Endothelial cell of umbilical vein (primary cell): ENCODE results near the gene DNMT3L. TPM values are rescaled to one million over a fixed set of nuclear protein-coding genes. Genes with fewer than 3 reads are reported as not detected.
A peak's percentile ranks its signal among the peaks of the same experiment; 100 is the strongest.

ENCODE experiments used
- Bru-seq: library from RNA; stranded (reverse); fragments of 400-500 nt; gene quantifications from one replicate; lab custom pipeline; 2021; lab: Mats Ljungman, UMichigan
- BruChase-seq, 2 experiments: library from RNA; stranded (reverse); fragments of 400-500 nt; gene quantifications; one replicate each; lab custom pipeline; 2021; lab: Mats Ljungman, UMichigan
- BruUV-seq: library from RNA; stranded (reverse); fragments of 400-500 nt; replicated peaks from 2 replicates; lab custom pipeline; 2021; lab: Mats Ljungman, UMichigan
- CTCF ChIA-PET: fragments of 300-600, 350-600 bp; sonication (Branson Sonifier 250); formaldehyde crosslinking; loops from one replicate; lab custom pipeline; 2021; ENCODE audit warnings: antibody characterized with exemption, inconsistent platforms; lab: Charles Lee
- POLR2A ChIA-PET: fragments of 300-600, 350-600 bp; sonication (Branson Sonifier 250); formaldehyde crosslinking; loops from one replicate; lab custom pipeline; 2021; ENCODE audit warnings: antibody characterized with exemption, inconsistent platforms; lab: Charles Lee
- DNase-seq: peaks from one replicate; pipeline ENCODE4 v3.0.0-alpha.2; 2011; ENCODE audit warnings: low read depth, low spot score
- FAIRE-seq: peaks from 2 replicates; lab custom pipeline; 2011; peaks lifted over from hg19 to GRCh38; lab: Jason Lieb, UNC
- H2AFZ ChIP-seq: 2 replicates; pipeline ENCODE4 v1.6.0; 2012; ENCODE audit warnings: low read depth, low read length, control low read depth, inconsistent platforms
- H3K27ac ChIP-seq: 2 replicates; pipeline ENCODE4 v1.5.1; 2011; ENCODE audit warnings: low read depth, mild to moderate bottlenecking, control low read depth, low read length, moderate library complexity; ENCODE audit not compliant: insufficient read depth
- H3K27me3 ChIP-seq, 2 experiments: 2 replicates each; pipeline versions ENCODE4 v1.6.0 to v1.6.1; 2011; ENCODE audit warnings: low read length in 2 of 2, mixed read lengths in 1 of 2; ENCODE audit not compliant: control insufficient read depth in 2 of 2, insufficient read depth in 2 of 2
- H3K36me3 ChIP-seq, 2 experiments: 2 replicates in 1 of 2; 3 replicates in 1 of 2; pipeline ENCODE4 v1.5.1; 2011; ENCODE audit warnings: low read length in 2 of 2, mild to moderate bottlenecking in 1 of 2, moderate library complexity in 1 of 2; ENCODE audit not compliant: control insufficient read depth in 2 of 2, insufficient read depth in 2 of 2; ENCODE audit errors: extremely low read depth in 1 of 2
- H3K4me1 ChIP-seq: 3 replicates; pipeline ENCODE4 v1.5.1; 2011; ENCODE audit warnings: mild to moderate bottlenecking, low read length; ENCODE audit not compliant: control insufficient read depth, insufficient read depth; ENCODE audit errors: extremely low read depth
- H3K4me2 ChIP-seq: 2 replicates; pipeline ENCODE4 v1.6.1; 2011; ENCODE audit warnings: low read length, control low read depth, mixed read lengths; ENCODE audit not compliant: insufficient read depth
- H3K4me3 ChIP-seq, 3 experiments: fragments of 200-600 bp in 1 of 3; sonication (generic), shearing (Covaris generic) in 1 of 3; replicated peaks in 1 of 3; 2 replicates each; pipeline ENCODE4 v1.5.1; 2011 to 2016; ENCODE audit warnings: control low read depth in 3 of 3, low read length in 3 of 3, mild to moderate bottlenecking in 2 of 3, inconsistent platforms in 1 of 3, low read depth in 1 of 3, moderate library complexity in 1 of 3; ENCODE audit not compliant: insufficient read depth in 1 of 3
- H3K79me2 ChIP-seq: 2 replicates; pipeline ENCODE4 v1.6.0; 2012; ENCODE audit warnings: low read length, inconsistent platforms; ENCODE audit not compliant: control insufficient read depth, insufficient read depth
- H3K9ac ChIP-seq: replicated peaks from 2 replicates; pipeline ENCODE3; 2011; ENCODE audit warnings: low read length, control low read depth; ENCODE audit not compliant: insufficient read depth; ENCODE audit errors: extremely low read depth
- H3K9me1 ChIP-seq: replicated peaks from 3 replicates; pipeline ENCODE4 v1.6.0; 2011; ENCODE audit warnings: mild to moderate bottlenecking, low read length; ENCODE audit not compliant: control insufficient read depth, insufficient read depth; ENCODE audit errors: extremely low read depth
- H3K9me3 ChIP-seq: replicated peaks from 2 replicates; pipeline ENCODE4 v1.5.1; 2012; ENCODE audit warnings: low read length, inconsistent platforms; ENCODE audit not compliant: control insufficient read depth, insufficient read depth
- H4K20me1 ChIP-seq: replicated peaks from 2 replicates; pipeline ENCODE3; 2011; ENCODE audit warnings: mild to moderate bottlenecking, low read length; ENCODE audit not compliant: control insufficient read depth, insufficient read depth; ENCODE audit errors: extremely low read depth
- EZH2 ChIP-seq: IDR thresholded peaks from 2 replicates; pipeline ENCODE4 v1.6.1; 2012; ENCODE audit warnings: borderline replicate concordance, low read depth, mild to moderate bottlenecking, moderate library complexity, low read length, inconsistent platforms; ENCODE audit not compliant: severe bottlenecking
- FOS ChIP-seq: IDR thresholded peaks from 2 replicates; pipeline ENCODE4 v1.6.1; 2011; ENCODE audit warnings: mild to moderate bottlenecking, low read length, moderate library complexity, borderline replicate concordance; ENCODE audit not compliant: insufficient read depth
- GATA2 ChIP-seq: IDR thresholded peaks from 2 replicates; pipeline ENCODE4 v1.7.0; 2011; ENCODE audit warnings: low read depth, mild to moderate bottlenecking, moderate library complexity, mixed read lengths, low read length; ENCODE audit not compliant: insufficient read length, insufficient read depth
- JUN ChIP-seq: IDR thresholded peaks from 2 replicates; pipeline ENCODE4 v1.6.1; 2011; ENCODE audit warnings: borderline replicate concordance, low read depth; ENCODE audit not compliant: insufficient read length, insufficient read depth
- MYC ChIP-seq: IDR thresholded peaks from one replicate; pipeline ENCODE4 v1.6.1; 2011; ENCODE audit warnings: mild to moderate bottlenecking, low read depth, low read length
- POLR2A ChIP-seq: IDR thresholded peaks from 2 replicates; pipeline ENCODE4 v1.6.1; 2012; ENCODE audit warnings: low read depth, mild to moderate bottlenecking, control low read depth, low read length
- POLR2AphosphoS5 ChIP-seq: IDR thresholded peaks from 2 replicates; pipeline ENCODE4 v1.6.1; 2012; ENCODE audit warnings: low read depth, mild to moderate bottlenecking, control low read depth, low read length, moderate library complexity; ENCODE audit not compliant: insufficient read depth
- dilution Hi-C: fragments of 300-500 bp; cut with MboI; formaldehyde crosslinking; loops from one replicate; pipeline ENCODE4 v1.15.0; 2019; ENCODE audit warnings: low sequenced_read_pairs; ENCODE audit not compliant: extremely low pct_ligation_motif_present
- intact Hi-C: fragments of 100-400 bp; cut with micrococcal nuclease; formaldehyde crosslinking; loops from one replicate; pipeline ENCODE4 v1.10.0; 2022
- long read RNA-seq: library from polyadenylated mRNA; stranded (forward); transcript quantifications from one replicate; pipeline ENCODE4 v2.0.0, GENCODE V29; 2021
- polyA minus RNA-seq, 3 experiments: library from RNA; depleted of rRNA, polyadenylated mRNA; stranded (reverse); fragments of >200 nt; gene quantifications; 1 replicate in 1 of 3; 2 replicates in 2 of 3; pipeline ENCODE4 v1.2.3, GENCODE V29; 2011
- polyA plus RNA-seq, 4 experiments: library from polyadenylated mRNA; depleted of rRNA in 3 of 4; stranded (reverse) in 3 of 4; unstranded in 1 of 4; fragments of >200 nt; gene quantifications; 2 replicates each; pipeline versions ENCODE4 v1.2.1 to v1.2.3, GENCODE V29; 2011 to 2012; ENCODE audit warnings: missing spikeins in 1 of 4
- total RNA-seq: library from RNA; stranded (reverse); gene quantifications from 2 replicates; pipeline ENCODE4 v1.2.3, GENCODE V29; 2021
- TF ChIP-seq, protein P1 (sequence below): IDR thresholded peaks from 2 replicates; pipeline ENCODE4 v1.6.1; 2011; ENCODE audit not compliant: insufficient read depth, insufficient read length
- TF ChIP-seq, protein P2 (sequence below), 2 donors: IDR thresholded peaks; 1 replicate in 1 of 2; 2 replicates in 1 of 2; pipeline ENCODE4 v1.5.1; 2011; ENCODE audit warnings: low read length in 2 of 2, mild to moderate bottlenecking in 2 of 2, moderate library complexity in 2 of 2, control low read depth in 1 of 2, inconsistent platforms in 1 of 2, low read depth in 1 of 2; ENCODE audit not compliant: insufficient read depth in 1 of 2; ENCODE audit errors: extremely low read depth in 1 of 2

Gene DNMT3L
- total RNA-seq (not detected in 2 replicates), polyA plus RNA-seq (not detected in 2 replicates), polyA minus RNA-seq (not detected in 2 replicates), Bru-seq, nascent RNA (percentile 9 among the genes with signal in this experiment), BruChase-seq, experiment 1, labeled RNA remaining after a 6-hour chase (not detected), BruChase-seq, experiment 2, labeled RNA remaining after a 2-hour chase (not detected)
- polyA plus RNA-seq (2011; cell fraction: cytosol; rRNA removed), result not detected in 2 replicates
- not detected in 2 replicates for polyA plus RNA-seq (2011; cell fraction: nucleus; rRNA removed)
- not detected in 2 replicates for polyA plus RNA-seq (2012)
- not detected for polyA minus RNA-seq (2011; cell fraction: cytosol; rRNA and poly(A)+ RNA removed)
- not detected in 2 replicates for polyA minus RNA-seq (2011; cell fraction: nucleus; rRNA and poly(A)+ RNA removed)
- long read RNA-seq, result 0 reads

DNA sequence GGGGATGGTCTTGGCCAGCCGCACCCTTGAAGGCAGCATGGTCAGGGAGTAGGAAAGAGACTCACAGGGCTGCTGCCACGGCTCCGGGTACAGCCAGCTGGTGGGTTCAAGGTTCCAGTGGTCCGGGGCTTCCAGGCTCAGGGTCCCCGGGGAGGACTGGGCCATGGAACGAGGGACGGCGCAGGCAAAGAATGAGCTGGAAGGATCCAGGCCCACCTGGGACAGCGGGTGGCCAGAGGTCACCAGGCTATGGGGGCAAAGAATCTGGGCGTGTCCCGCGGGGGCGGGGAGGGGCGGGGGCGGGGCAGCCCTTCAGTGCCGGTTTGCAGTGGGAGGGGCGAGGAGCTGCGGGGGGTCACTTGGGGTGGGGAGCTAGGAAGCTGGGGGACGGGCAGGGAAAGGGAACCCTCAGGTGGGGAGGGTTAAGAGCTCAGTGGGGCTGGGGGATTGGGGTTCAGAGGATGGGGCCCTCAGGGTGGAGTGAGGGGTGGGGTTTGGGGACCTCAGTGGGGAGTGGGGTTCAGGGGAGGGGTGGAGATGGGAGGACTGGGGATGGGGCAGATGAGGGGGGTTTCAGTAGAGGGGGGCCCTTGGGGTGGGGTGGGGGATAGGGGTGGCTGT, at the start of gene DNMT3L:
DNMT3L (minus strand) TSS at position 223 of the 621 bp plus-strand sequence. CDS start 638 bp downstream, outside the sequence.
- BruUV-seq, result no TSS peak
- H3K9me3 ChIP-seq, result no peaks in the 10 kb centered on the region
- no peak within 1 kb of the TSS for H3K27ac ChIP-seq
- ChIA-PET POLR2A (no interaction called here), CTCF (no interaction called here)
- no peaks in the 10 kb centered on the region for H3K79me2 ChIP-seq
- H3K4me3 ChIP-seq, result no peak within 1 kb of the TSS
- no peak within 1 kb of the TSS for H2AFZ ChIP-seq
- H3K27me3 ChIP-seq, result peaks cover 0 to 2% of the 10 kb centered on the region in 2 experiments
- H3K36me3 ChIP-seq, result no peaks in the 10 kb centered on the region
- TF ChIP-seq, protein P1, sequence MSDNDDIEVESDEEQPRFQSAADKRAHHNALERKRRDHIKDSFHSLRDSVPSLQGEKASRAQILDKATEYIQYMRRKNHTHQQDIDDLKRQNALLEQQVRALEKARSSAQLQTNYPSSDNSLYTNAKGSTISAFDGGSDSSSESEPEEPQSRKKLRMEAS, result no peak
- TF ChIP-seq, protein P2, sequence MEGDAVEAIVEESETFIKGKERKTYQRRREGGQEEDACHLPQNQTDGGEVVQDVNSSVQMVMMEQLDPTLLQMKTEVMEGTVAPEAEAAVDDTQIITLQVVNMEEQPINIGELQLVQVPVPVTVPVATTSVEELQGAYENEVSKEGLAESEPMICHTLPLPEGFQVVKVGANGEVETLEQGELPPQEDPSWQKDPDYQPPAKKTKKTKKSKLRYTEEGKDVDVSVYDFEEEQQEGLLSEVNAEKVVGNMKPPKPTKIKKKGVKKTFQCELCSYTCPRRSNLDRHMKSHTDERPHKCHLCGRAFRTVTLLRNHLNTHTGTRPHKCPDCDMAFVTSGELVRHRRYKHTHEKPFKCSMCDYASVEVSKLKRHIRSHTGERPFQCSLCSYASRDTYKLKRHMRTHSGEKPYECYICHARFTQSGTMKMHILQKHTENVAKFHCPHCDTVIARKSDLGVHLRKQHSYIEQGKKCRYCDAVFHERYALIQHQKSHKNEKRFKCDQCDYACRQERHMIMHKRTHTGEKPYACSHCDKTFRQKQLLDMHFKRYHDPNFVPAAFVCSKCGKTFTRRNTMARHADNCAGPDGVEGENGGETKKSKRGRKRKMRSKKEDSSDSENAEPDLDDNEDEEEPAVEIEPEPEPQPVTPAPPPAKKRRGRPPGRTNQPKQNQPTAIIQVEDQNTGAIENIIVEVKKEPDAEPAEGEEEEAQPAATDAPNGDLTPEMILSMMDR (IDR thresholded peaks at IDR 0.05; ENCODE audit: extremely low read depth in 1 of 2, insufficient read depth in 1 of 2, low read depth in 1 of 2, low read length in 2 of 2), result no peak
- TF ChIP-seq POLR2A, result no peak
- no peak for TF ChIP-seq GATA2
- no peak for TF ChIP-seq JUN
- TF ChIP-seq EZH2, result no peak
- TF ChIP-seq FOS, result no peak
- TF ChIP-seq POLR2AphosphoS5, result no peak
- no peak for TF ChIP-seq MYC
- dilution Hi-C loops (no loop called here), intact Hi-C loops (no loop called here)
- H4K20me1 ChIP-seq, result no peaks in the 10 kb centered on the region
- H3K4me2 ChIP-seq, result no peak within 1 kb of the TSS
- H3K4me1 ChIP-seq, result no peaks in the 10 kb centered on the region
- no peak within 1 kb of the TSS for H3K9ac ChIP-seq
- FAIRE-seq, result no peak
- no peaks in the 10 kb centered on the region for H3K9me1 ChIP-seq
- no peak for DNase-seq
